HG02571 (cell line): Measurements from ENCODE around the gene HCLS1.

Experiments used
- ATAC-seq: cut with Tn5 transposase; IDR thresholded peaks from one replicate; pipeline ENCODE4 v1.9.1; 2021; ENCODE audit warnings: mild to moderate bottlenecking, moderate library complexity; ENCODE audit not compliant: unreplicated experiment

The HCLS1 gene

DNA sequence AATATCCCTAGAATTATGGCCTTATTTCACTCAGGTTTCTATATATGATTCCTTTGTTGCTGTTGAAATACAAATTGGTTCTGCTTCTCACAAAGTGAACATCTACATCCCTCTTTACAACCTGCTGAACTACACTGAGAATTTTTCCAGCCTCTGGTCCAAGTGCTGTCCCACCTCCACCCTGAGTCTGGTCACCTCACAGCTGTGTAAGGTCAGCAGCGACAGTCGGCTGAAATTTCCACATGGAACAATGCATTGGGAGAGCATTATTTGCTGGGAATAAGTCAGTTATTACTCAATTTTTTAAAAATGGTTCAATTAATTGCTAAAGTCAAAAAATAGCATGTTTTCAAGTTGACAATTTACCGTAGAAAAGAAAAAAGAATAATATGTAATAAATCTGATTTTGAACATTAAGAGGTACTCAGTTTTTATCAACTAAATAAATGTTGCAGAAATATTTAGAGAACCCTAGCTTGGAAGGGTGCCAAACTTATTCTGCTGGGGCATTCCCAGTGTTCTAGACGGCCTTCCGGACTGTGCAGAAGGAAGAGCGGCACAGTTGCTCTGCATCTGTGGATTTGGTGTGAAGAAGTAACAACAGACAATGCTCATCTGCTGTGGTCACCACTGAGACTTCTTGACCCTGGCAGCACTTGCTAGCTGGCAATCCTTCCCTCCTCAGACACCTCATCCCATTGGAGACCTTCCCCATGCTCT lies 1.8 kb downstream of the HCLS1 start:
- ATAC-seq: no peak

DNA sequence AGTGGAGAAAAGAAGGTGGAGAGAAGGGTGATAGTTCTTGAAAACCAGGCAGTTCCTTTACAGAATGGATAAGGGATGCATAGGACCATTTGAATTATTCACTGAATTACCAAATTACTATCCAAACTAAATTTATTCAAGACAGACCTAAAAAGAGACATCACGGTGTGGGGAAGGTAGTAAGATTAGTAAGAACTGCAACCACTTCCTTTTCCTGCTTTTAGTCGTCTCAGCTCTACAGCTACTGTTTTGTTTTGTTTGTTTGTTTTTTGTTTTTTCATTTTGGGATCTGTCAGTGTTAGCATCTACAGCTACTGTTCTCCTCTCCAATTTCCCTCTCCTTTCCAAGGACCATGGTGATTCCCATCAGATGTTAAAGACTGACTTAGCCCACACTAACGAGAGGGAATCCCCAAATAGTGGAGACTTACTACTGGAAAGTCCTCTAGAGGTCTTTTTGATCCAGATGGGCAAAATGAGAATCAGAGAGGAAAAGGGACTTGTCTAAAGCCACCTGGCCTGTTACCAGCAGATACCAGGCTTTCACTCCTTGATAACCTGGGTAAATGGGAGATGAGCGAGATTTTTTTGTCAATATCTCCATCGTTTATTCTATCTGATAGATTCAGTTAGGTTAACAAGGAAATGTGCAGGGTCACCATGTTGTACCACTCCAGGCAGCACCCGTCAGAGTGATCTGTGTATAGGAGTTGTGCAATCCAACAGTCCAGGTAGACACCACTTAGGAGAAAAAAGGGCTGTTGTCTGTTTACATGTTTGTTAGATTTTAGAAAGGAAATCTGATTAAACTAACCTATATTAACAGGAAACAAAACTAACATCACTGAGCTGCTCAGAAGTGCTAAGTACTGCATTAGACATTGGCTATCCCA lies 6.0 kb downstream of the HCLS1 start:
- ATAC-seq: no peak

DNA sequence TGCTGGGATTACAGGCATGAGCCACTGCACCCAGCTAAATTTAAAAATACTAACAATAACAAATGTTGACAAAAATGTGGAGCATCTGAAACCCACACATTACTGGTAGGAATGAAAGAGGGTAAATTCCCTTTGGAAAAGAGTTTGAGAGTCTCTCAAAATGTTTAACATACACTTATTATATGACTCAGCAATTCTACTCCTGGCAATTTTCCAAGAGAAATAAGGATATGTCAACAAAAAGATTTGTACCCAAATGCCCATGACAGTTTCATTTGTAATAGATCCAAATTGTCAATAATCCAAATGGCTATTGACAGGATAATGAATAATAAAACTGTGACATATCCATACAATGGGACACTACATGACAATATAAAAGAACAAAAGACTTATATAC lies 9.0 kb downstream of the HCLS1 start:
- ATAC-seq: no peak

DNA sequence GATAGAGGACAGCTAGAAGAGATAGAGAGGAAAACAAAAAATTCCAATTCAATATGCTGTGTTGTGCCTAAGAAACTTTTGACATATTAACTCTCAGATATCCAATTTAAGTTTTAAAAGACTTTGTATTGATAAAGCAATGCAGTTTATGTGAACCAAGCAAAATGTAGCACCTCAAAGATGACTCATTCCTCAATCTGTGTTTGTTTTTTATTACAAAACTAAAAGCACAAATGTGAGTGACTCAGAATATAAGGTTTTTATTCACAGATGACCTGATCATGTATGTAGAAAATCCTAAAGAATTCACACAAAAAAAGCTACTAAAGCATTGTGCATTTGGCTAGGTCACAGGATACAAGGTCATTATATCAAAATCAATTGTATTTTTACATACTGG lies 11.1 kb downstream of the HCLS1 start:
- ATAC-seq: no peak

DNA sequence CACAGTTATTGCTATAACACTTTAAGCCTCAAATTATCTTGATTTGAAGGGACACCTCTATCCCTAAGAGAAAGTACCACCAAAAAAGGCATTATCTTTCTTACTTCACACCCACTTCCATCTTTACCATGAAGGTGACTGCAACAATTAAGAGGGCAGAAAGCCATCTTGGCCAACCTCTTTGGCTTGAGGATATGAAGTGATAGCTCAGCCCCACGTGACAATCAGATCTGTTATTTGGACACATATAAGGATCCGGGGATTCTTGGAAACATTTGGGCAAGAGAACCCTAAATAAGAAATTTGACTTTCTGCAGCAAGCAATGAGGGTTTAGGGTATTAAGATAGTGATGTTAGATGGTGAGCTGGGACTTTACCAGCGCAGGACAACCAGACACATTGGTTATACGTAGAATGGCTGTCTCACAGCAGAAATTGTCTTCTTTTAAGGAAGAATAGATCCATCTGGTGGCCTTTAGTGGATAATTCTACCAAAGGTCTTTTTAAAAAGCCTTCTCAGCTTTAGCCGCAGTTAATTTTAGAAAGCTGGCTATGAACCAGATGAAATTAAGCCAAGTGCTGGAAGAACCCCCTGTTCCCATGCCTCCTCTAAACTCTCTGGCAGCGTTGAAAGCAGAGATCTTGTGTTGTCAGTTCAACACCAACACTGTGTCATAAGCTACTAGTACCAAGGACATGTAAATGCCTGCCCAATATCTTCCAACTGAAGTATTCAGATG lies 12.3 kb downstream of the HCLS1 start:
- ATAC-seq: no peak

DNA sequence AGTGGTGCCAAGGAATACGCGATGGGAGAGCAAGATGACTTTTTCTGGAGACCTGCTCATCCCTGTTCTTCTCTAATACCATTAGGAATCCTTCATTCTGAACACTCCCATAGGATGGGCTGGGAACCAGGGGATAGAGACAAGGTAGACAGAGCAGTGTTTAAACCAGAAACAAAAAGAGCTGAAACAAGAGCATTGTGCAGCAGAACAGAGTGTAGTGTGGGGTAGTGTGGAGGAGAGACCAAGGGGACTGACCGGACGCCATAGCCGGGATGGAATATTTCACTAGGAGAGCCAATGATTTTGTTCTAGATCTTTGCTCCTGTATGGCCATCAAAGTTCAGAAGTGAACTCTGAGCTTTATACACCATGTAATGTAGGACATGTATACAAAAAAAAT lies 15.6 kb downstream of the HCLS1 start:
- no peak for ATAC-seq

DNA sequence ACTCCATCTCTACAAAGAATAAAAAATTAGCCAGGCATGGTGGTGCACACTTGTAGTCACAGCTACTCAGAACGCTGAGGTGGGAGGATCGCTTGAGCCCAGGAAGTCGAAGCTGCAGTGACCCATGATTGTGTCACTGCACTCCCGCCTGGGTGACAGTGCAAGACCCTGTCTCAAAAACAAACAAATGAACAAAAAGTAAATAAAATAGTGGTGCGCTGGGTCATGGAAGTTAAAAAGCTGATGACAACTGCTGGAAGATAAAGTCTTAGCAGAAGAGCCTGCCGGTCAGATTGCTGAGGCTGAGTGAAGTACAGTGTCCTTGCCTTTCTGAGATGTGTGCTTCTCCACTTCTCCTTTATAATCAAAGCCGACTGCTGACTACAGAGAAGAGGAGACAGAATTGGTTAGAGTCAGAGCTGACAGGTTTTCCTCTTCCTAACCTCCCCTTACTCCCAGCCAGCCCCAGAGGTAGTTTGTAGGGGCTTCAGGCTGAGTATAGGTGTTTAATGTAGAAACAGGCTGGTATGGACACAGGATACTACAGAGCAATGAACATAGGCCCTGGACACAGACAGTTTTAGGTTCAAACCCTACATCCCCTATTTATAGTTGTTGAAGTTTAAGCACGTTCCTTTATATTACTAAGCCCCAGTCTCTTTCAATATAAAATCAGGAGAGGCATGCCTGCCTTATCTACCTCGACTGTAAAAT lies 17.9 kb downstream of the HCLS1 start:
- ATAC-seq: no peak

DNA sequence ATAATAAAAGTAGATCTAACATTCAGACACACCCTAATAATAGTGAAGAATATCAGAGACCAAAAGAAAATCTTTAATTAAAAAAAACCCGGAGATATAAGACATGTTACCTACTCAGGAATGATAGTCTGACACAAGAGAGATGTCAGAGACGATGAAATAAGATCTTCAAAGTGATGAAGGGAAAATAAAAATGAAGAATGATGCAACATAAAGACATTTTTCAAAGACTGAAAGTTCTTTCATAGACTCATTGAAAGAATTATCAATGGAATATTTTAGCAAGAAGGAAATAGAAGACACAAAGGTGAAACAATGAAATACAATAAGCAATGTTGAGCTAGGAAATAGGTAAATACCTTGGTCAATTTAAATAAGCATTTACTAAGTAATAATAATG lies 19.6 kb downstream of the HCLS1 start:
- no peak for ATAC-seq

DNA sequence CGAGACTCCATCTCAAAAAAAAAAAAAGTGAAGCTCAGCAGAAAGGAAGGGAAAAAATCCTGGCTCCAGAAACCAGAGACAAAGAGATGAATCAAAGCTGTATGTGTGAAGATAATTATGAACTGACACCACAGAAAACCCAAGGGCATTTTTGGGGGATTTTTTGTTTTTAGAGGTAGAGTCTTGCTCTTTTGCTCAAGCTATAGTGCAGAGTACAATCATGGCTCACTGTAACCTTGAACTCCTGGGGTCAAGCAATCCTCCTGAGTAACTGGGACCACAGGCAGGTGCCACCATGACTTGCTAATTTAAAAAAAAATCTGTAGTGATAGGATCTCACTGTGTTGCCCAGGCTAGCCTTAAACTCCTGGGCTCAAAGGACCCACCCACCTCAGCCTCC lies 22.8 kb downstream of the HCLS1 start:
- no peak for ATAC-seq

DNA sequence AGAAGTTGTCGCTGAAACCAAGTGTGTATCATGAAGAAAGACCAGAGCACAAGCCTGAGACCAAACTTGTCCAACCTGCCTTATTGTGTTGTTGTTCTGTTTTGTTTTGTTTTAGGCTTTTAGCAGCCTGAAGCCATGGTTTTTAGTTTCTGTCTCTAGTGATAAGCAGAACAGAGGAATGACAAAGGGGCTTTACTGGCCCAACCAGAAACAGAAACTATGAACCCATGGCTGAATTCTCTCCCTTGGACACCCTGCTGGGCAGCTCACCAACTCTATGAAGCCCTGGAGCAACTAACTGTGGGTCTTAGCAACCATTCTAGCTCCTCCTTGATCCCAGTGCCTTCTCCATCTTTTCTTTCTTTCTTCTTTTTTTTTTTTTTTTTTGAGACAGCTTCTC lies 30.3 kb downstream of the HCLS1 start:
- ATAC-seq: no peak

DNA sequence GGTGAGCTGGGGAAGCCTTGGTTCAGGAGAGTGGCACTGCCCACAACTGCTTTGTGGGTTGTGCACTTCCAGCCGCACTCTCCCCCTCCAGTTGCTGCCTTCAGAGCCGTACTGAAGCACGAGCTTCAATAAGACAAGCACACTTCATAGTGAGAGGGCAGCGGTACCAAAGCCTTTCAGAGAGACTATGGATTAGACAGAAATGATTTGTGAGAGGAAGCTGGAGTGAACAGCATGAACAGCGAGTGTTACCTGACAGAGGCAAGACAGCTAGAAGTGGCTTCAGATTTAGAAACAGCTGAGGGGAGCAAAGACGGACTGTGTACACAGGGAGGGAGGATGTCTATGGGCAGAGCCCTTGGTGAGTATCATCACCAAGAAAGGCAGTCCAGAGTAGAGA lies 31.1 kb downstream of the HCLS1 start:
- ATAC-seq: no peak

DNA sequence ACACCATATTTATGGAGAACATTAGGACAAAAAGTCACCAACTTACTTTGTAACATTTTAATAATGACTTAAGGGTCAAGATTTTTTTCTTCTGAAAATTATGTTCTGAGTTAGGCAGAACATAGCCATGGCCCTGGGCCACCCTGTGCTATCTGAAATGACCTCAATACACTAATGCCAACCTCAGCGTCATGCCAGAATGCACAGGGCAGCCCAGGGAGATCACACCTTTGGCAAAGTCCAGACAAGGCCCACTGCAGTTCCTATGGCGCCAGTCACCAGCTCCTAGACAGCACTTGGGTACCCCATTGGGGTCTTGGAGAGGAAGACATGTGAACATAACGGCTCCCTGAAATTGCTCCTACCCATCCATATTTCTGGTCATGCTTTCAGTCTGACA lies 33.1 kb downstream of the HCLS1 start:
- no peak for ATAC-seq

DNA sequence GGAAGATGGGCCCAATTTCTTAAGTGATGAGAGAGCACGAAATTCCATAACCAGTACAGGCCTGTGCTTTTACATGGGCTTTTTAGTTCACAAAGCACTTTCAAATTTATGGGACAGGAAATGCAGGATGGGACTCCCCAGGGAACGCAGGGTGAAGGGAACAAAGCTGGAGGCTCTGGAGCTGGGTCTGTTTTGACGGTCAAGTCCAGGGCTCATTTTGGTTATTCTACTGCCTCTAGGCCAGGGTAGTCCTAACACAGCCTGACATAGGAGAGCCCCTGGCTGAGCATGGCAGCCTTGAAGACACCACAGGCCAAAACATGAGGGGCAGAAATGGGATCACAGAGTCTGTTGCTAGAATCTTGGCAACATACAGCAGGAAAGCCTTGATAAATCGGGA lies 33.5 kb downstream of the HCLS1 start:
- no peak for ATAC-seq

DNA sequence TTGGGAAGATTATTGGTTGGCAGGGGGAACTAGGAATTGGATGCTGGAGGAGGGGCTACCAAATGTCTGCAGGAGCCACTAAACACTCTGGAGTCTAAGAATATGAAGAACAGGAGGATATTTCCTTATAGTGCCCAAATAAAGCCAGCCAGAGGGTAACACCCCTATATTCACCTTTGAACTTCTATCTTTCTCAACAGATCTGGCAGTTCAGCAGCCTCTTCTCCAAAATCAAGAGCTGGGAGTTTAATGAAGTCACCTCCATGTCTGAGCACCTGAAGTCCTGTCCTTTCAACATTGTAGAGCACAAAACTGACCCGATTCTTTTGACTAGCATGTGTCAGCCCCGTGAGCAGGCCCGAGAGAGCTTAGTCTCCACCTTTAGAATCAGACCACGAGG lies 34.2 kb downstream of the HCLS1 start:
- no peak for ATAC-seq

DNA sequence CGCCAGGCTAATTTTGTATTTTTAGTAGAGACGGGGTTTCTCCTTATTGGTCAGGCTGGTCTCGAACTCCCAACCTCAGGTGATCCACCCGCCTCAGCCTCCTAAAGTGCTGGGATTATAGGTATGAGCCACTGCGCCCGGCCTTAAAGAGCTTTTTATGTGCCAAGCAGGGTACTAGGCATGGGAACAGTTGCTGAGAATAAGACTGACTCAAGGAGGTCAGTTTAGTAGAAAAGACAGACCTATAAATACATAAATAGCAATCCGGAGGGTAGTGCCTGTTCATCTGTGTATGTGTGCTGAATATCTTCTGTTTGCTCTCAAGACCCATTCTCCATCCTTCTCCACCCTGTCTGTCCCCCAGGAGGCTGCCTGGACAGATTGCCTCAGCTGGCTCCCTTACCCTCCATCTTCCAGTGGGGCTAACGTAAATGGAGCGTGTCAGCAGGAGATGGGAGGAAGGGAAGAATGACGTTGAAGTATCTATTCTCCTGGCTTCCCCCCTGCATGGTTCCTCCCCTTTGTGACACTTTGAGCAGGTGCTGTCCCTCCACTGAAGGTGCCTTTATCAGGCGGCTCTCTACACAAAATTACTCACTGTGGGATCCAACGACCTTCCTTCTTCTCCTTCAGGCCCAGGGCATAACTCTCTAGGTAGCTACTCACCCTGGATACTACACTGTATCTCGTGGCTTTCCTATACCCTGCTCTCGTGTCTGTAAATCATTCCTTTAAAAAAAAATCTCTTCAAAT lies 36.4 kb downstream of the HCLS1 start:
- no peak for ATAC-seq

DNA sequence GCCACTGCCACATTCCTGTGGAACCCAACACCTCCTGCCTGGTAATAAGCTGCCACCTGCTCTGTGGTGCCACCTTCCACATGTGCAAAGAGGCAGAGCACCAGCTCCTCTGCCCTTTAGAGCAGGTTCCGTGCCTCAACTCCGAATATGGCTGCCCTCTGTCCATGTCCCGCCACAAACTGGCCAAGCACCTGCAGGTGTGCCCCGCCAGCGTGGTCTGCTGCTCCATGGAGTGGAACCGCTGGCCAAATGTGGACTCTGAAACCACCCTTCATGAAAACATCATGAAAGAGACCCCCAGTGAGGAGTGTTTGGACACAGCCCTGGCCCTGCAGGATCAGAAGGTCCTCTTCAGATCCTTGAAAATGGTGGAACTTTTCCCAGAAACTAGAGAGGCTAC lies 39.2 kb downstream of the HCLS1 start:
- ATAC-seq: no peak

DNA sequence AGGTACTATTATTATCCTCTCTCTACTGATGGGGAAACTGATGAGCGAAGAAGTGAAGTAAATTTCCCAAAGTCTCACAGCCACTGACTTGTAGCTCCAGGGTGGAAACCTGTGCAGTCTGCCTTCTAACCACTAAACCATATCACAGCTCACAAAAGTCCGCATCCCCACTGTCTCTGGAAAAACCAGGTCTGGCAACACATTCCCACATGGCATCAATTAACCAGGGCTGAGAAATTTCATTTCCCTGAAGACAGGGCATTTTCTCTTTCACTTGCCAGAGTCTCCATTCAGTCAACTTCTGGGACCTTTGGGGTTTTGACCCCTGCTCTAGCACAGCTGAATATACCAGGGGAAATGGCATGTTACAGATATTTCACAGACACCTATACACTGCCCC lies 41.0 kb downstream of the HCLS1 start:
- no peak for ATAC-seq

DNA sequence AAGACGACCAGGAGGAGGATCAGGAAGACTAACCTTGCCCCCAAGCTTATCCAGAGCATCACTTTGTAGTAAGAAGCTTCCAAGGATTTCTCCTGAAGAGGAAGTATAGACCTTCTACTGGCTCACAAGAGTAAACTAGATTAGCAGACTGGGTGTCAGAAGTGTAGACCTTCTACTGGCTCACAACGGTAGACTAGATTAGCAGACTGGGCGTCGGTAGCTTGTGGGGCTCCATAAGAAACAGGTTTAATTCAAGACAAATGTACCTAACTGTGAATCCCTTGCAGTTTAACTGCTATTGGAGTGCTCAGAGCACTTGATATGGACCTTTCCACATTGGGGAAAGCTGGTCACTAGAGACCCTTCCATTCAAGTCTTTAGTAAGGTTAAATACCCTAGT lies 54.6 kb downstream of the HCLS1 start:
- no peak for ATAC-seq

DNA sequence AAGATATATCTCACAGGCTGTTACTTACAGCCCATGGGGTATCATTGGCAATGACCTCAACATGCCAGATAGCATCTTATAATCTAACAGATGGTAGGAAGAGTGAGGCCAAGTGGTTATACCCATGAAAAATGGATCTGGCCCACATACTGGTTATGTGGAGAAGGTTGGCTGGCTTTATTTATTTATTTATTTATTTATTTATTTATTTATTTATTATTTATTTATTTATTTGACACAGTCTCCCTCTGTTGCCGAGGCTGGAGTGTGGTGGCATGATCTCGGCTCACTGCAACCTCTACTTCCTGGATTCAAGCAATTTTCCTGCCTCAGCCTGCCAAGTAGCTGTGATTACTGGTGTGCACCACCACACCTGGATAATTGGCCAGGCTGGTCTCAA lies 55.9 kb downstream of the HCLS1 start:
- no peak for ATAC-seq

DNA sequence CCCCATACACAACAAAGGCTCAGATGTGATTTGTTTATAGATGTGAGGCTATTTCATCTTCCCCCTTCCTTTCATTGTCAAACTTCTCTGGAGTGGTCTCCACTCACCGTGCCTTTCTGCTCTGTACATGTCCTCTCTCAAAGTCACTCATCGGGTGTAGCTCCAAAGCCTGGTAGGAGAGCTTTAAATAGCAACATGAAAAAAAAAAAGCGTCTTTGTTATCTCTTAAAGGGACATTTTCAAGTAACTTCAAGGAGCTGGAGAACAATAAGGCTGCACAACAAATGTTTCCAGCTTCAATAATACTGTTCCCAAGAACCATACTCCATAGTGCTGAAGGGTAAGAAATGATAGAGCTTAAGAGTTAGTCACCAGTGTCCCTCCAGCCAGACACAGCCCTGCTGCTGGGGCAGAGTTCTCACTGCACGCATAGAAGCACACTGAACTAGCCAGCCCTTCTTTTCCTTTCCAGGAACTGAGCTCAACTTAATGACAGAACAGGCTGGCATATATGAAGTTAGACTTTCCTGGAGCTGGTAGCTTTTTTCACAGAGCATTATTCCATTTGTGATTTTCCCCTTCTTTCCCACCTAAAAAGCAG lies 59.4 kb downstream of the HCLS1 start:
- no peak for ATAC-seq
